C4-2B (cell line): ENCODE results near the gene NSD2.

Source experiments
- ZFX ChIP-seq: fragments of 450-650 bp; IDR thresholded peaks from 2 replicates; pipeline ENCODE4 v1.6.1; 2017
- TF ChIP-seq, protein P1 (sequence below): fragments of 450-650 bp; conservative IDR thresholded peaks from 2 replicates; pipeline ENCODE4 v1.5.1; 2017; ENCODE audit warnings: mild to moderate bottlenecking

DNA sequence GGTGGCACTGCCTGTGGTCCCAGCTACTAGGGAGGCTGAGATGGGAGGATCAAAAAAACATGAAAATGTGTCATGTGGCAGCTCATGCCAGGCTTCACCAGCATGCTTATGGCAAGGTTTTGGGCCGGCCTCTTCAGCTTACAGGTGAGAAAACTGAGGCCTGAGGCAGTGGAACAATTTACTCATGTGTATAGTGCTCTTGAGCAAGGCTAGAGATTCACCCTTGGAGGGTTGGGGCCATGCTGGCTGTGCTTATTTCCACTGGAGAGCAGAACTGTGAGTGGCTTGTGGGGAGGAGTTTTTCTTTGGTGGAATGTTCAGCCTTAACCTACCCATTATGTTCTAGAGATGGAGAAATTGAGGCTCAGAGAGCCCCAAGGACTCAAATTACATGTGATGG, 31.8 kb downstream of the NSD2 start:
- TF ChIP-seq, protein P1, sequence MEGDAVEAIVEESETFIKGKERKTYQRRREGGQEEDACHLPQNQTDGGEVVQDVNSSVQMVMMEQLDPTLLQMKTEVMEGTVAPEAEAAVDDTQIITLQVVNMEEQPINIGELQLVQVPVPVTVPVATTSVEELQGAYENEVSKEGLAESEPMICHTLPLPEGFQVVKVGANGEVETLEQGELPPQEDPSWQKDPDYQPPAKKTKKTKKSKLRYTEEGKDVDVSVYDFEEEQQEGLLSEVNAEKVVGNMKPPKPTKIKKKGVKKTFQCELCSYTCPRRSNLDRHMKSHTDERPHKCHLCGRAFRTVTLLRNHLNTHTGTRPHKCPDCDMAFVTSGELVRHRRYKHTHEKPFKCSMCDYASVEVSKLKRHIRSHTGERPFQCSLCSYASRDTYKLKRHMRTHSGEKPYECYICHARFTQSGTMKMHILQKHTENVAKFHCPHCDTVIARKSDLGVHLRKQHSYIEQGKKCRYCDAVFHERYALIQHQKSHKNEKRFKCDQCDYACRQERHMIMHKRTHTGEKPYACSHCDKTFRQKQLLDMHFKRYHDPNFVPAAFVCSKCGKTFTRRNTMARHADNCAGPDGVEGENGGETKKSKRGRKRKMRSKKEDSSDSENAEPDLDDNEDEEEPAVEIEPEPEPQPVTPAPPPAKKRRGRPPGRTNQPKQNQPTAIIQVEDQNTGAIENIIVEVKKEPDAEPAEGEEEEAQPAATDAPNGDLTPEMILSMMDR: no peak
- no peak for TF ChIP-seq ZFX
